Thyroid gland (tissue), 4 donors: ENCODE data around the gene NCKAP5L. TPM values are rescaled to one million over a fixed set of nuclear protein-coding genes. Genes with fewer than 3 reads are reported as not detected.

Experiments
- DNase-seq, 2 donors: peaks; one replicate each; pipeline ENCODE4 v3.0.0-alpha.2; 2019
- H3K27ac ChIP-seq, 3 donors: fragments of 200-600 bp; sonication (generic); 1 replicate in 2 of 3; 2 replicates in 1 of 3; pipeline ENCODE4 v1.5.1; 2016 to 2019; ENCODE audit warnings: mild to moderate bottlenecking in 1 of 3, moderate library complexity in 1 of 3
- H3K27me3 ChIP-seq: fragments of 200-600 bp; sonication (generic); one replicate; pipeline ENCODE4 v1.5.1; 2019
- H3K36me3 ChIP-seq, 2 donors: fragments of 200-600 bp; sonication (generic); one replicate each; pipeline ENCODE4 v1.5.1; 2016 to 2019
- H3K4me1 ChIP-seq, 2 donors: fragments of 200-600 bp; sonication (generic); one replicate each; pipeline ENCODE4 v1.5.1; 2017 to 2019
- H3K4me3 ChIP-seq, 3 donors: fragments of 200-600 bp; sonication (generic); replicated peaks in 1 of 3; 1 replicate in 2 of 3; 2 replicates in 1 of 3; pipeline ENCODE4 v1.5.1; 2016; ENCODE audit warnings: mild to moderate bottlenecking in 1 of 3
- H3K9me3 ChIP-seq: fragments of 200-600 bp; sonication (generic); one replicate; pipeline ENCODE4 v1.5.1; 2017
- CTCF ChIP-seq, 6 experiments: fragments of 200-600 bp in 3 of 6; fragments of 450-650 bp in 3 of 6; sonication (generic) in 3 of 6; IDR thresholded peaks; one replicate each; pipeline ENCODE4 v1.5.1; 2016 to 2019; ENCODE audit warnings: antibody characterized with exemption in 6 of 6, mild to moderate bottlenecking in 2 of 6, inconsistent platforms in 1 of 6, moderate library complexity in 1 of 6
- POLR2A ChIP-seq, 2 donors: fragments of 450-650 bp; IDR thresholded peaks; one replicate each; pipeline ENCODE4 v1.6.1; 2017; ENCODE audit warnings: antibody characterized with exemption in 2 of 2, mild to moderate bottlenecking in 2 of 2, moderate library complexity in 1 of 2
- WGBS, 2 donors: methylation state at CpG; one replicate each; pipeline ENCODE4 v1.1.5; 2017; 5-methylcytosine and 5-hydroxymethylcytosine counted together
- intact Hi-C: fragments of 100-400 bp; cut with DNase I; formaldehyde crosslinking; loops from one replicate; pipeline ENCODE4 v1.15.1; 2023
- total RNA-seq, 4 donors: library from RNA; depleted of rRNA; stranded (reverse); fragments of >200 nt; gene quantifications; one replicate each; pipeline ENCODE4 v1.2.3, GENCODE V29; 2016

Gene NCKAP5L
- total RNA-seq, 4 donors from 2014 or later: 14.1 to 33.7 (median 16.3) TPM

GRCh38 chr12:49761677-49762467 lies 66.3 kb downstream of the NCKAP5L start:
- Histone ChIP-seq H3K4me3 (no peak overlapping the region), H3K9me3 (no peaks in the 10 kb centered on the region), H3K27me3 (no peaks in the 10 kb centered on the region), H3K36me3 (peaks cover 78 to 82% of the 10 kb centered on the region in 2 donors), H3K27ac (no peak overlapping the region), H3K4me1 (no peaks in the 10 kb centered on the region)
- DNase-seq: no peak
- WGBS, 2 donors: 83 to 91% methylated on average over 4 of the region's 4 CpGs
- intact Hi-C loops: no loop called here
- TF ChIP-seq CTCF (IDR thresholded peaks at IDR 0.05) (no peak), POLR2A (IDR thresholded peaks at IDR 0.05) (no peak)

- TF ChIP-seq CTCF (IDR thresholded peaks at IDR 0.05) (no peak), POLR2A (IDR thresholded peaks at IDR 0.05) (no peak)
- H3K9me3 ChIP-seq: no peaks in the 10 kb centered on the region
- no peak for DNase-seq
- H3K27me3 ChIP-seq: no peaks in the 10 kb centered on the region
- intact Hi-C loops: no loop called here
- 51 to 64% methylated on average over 1 of the region's 1 CpG for WGBS, 2 donors
- peaks cover 34 to 36% of the 10 kb centered on the region in 2 donors for H3K36me3 ChIP-seq
- no peak overlapping the region for H3K4me3 ChIP-seq
- H3K27ac ChIP-seq: no peak overlapping the region
- H3K4me1 ChIP-seq: peaks cover 37 to 41% of the 10 kb centered on the region in 2 donors
Observed at GRCh38 chr12:49750996-49751393, 77.2 kb downstream of the NCKAP5L start.

GRCh38 chr12:49750027-49750995 lies 77.9 kb downstream of the NCKAP5L start:
- intact Hi-C loops: no loop called here
- Histone ChIP-seq H3K27ac (no peak overlapping the region), H3K36me3 (peaks cover 27 to 29% of the 10 kb centered on the region in 2 donors), H3K4me3 (no peak overlapping the region), H3K4me1 (peaks cover 37 to 41% of the 10 kb centered on the region in 2 donors), H3K9me3 (no peaks in the 10 kb centered on the region), H3K27me3 (no peaks in the 10 kb centered on the region)
- no peak for DNase-seq
- TF ChIP-seq CTCF (IDR thresholded peaks at IDR 0.05) (no peak), POLR2A (IDR thresholded peaks at IDR 0.05) (no peak)
- WGBS, 2 donors: 68 to 73% methylated on average over 8 of the region's 8 CpGs

- DNase-seq: no peak
- intact Hi-C loops: no loop called here
- TF ChIP-seq POLR2A (IDR thresholded peaks at IDR 0.05): no peak
- no peak for TF ChIP-seq CTCF (IDR thresholded peaks at IDR 0.05)
- Histone ChIP-seq H3K27me3 (no peaks in the 10 kb centered on the region), H3K4me3 (no peak overlapping the region), H3K36me3 (peaks cover 12 to 14% of the 10 kb centered on the region in 2 donors), H3K4me1 (peaks cover 48 to 49% of the 10 kb centered on the region in 2 donors), H3K9me3 (no peaks in the 10 kb centered on the region), H3K27ac (peak overlapping the region in 2 of 3 donors; percentile 46 to 57)
- 19 to 26% methylated on average over 3 of the region's 3 CpGs for WGBS, 2 donors
Observed at GRCh38 chr12:49748800-49749199, 79.4 kb downstream of the NCKAP5L start.
